H1 (cell line): ENCODE data around the gene SND1. TPM values are rescaled to one million over a fixed set of nuclear protein-coding genes. Genes with fewer than 3 reads are reported as not detected.

Experiments used
- ATF3 ChIP-seq: IDR thresholded peaks from 2 replicates; pipeline ENCODE4 v1.6.1; 2011; ENCODE audit warnings: low read depth, mild to moderate bottlenecking, low read length; ENCODE audit not compliant: insufficient read depth
- NANOG ChIP-seq: IDR thresholded peaks from 2 replicates; pipeline ENCODE4 v1.6.1; 2011; ENCODE audit warnings: low read length, low read depth, mild to moderate bottlenecking, inconsistent platforms; ENCODE audit not compliant: insufficient read depth, poor library complexity, severe bottlenecking
- NRF1 ChIP-seq: IDR thresholded peaks from 2 replicates; pipeline ENCODE4 v1.6.1; 2011; ENCODE audit warnings: mild to moderate bottlenecking, low read depth, low read length, improper control_type of control experiment
- RAD21 ChIP-seq, 2 experiments: IDR thresholded peaks in 1 of 2; conservative IDR thresholded peaks in 1 of 2; 2 replicates each; pipeline ENCODE4 v1.6.1; 2011; ENCODE audit warnings: low read depth in 2 of 2, low read length in 2 of 2, improper control_type of control experiment in 1 of 2, inconsistent platforms in 1 of 2, mild to moderate bottlenecking in 1 of 2, moderate library complexity in 1 of 2
- polyA plus RNA-seq, 7 experiments: library from polyadenylated mRNA; depleted of rRNA in 3 of 7; stranded (reverse) in 5 of 7; unstranded in 2 of 7; fragments of >200 nt in 5 of 7; fragments of 200-250 nt in 2 of 7; gene quantifications; 1 replicate in 5 of 7; 2 replicates in 1 of 7; 4 replicates in 1 of 7; pipeline versions ENCODE4 v1.2.1 to v1.2.3, GENCODE V29; 2011 to 2013; ENCODE audit warnings: missing spikeins in 2 of 7, mixed read lengths in 2 of 7
- total RNA-seq: library from RNA; stranded (reverse); fragmentation: NEBNext Ultra II Directional; extraction: Animal tissue kit (Norgen Biotek cat#: 25700); gene quantifications from 2 replicates; pipeline ENCODE4 v1.2.1, GENCODE V29; 2021

The SND1 gene
- total and polyA plus RNA-seq, 2 of the 8 experiments (the other 6 are each of a cell fraction or from before 2014, with no cell fraction given), result 122 to 290 TPM

GRCh38 chr7:127638197-127638596 lies 13.8 kb upstream of the SND1 start (continued):
- no peak for TF ChIP-seq ATF3
- no peak for TF ChIP-seq NRF1
- no peak for TF ChIP-seq NANOG
- no peak for TF ChIP-seq RAD21 (IDR thresholded peaks at IDR 0.05 in 1 of 2, conservative IDR thresholded peaks at IDR 0.05 in 1 of 2; ENCODE audit: low read depth in 2 of 2, low read length in 2 of 2)
